Tongue (tissue), 2 donors: ENCODE data around the gene ZNF716. TPM values are rescaled to one million over a fixed set of nuclear protein-coding genes. Genes with fewer than 3 reads are reported as not detected.
"Not testable (repeated sequence)": the region's sequence is repeated elsewhere in the genome, so short reads cannot be mapped to it uniquely, and the experiment has no call there.

Experiments used
- DNase-seq: peaks from one replicate; pipeline ENCODE4 v3.0.0-alpha.2; 2015
- total RNA-seq: library from RNA; depleted of rRNA; stranded (reverse); fragments of >200 nt; gene quantifications from one replicate; pipeline ENCODE4 v1.2.3, GENCODE V29; 2014

Gene ZNF716
- not detected for total RNA-seq

- no peak for DNase-seq
Observed at GRCh38 chr7:57449904-57450303, at the start of gene ZNF716. TSS of gene ZNF716 (plus strand) at chr7:57450177. CDS start at chr7:57450289, 112 bp downstream.

GRCh38 chr7:57400531-57401155 lies 49.3 kb upstream of the ZNF716 start:
- DNase-seq: no peak

- DNase-seq: not testable (repeated sequence)
Observed at GRCh38 chr7:57403051-57403450, 46.9 kb upstream of the ZNF716 start.

GRCh38 chr7:57403601-57404342 lies 46.2 kb upstream of the ZNF716 start:
- DNase-seq: no peak

GRCh38 chr7:57404343-57404966 lies 45.5 kb upstream of the ZNF716 start:
- DNase-seq: no peak

GRCh38 chr7:57404967-57405421 lies 45.0 kb upstream of the ZNF716 start:
- no peak for DNase-seq

GRCh38 chr7:57407125-57407524 lies 42.9 kb upstream of the ZNF716 start:
- no peak for DNase-seq

GRCh38 chr7:57412168-57412567 lies 37.8 kb upstream of the ZNF716 start:
- no peak for DNase-seq

GRCh38 chr7:57412618-57413017 lies 37.4 kb upstream of the ZNF716 start:
- no peak for DNase-seq

GRCh38 chr7:57413529-57414398 lies 36.2 kb upstream of the ZNF716 start:
- DNase-seq: no peak

GRCh38 chr7:57414415-57414814 lies 35.6 kb upstream of the ZNF716 start:
- no peak for DNase-seq

- DNase-seq: no peak
Observed at GRCh38 chr7:57414852-57415251, 35.1 kb upstream of the ZNF716 start.

GRCh38 chr7:57415326-57415725 lies 34.7 kb upstream of the ZNF716 start:
- DNase-seq: no peak

GRCh38 chr7:57415730-57416129 lies 34.2 kb upstream of the ZNF716 start:
- DNase-seq: no peak

GRCh38 chr7:57416601-57417358 lies 33.2 kb upstream of the ZNF716 start:
- DNase-seq: no peak

GRCh38 chr7:57417736-57418135 lies 32.2 kb upstream of the ZNF716 start:
- no peak for DNase-seq

- no peak for DNase-seq
Observed at GRCh38 chr7:57423768-57424167, 26.2 kb upstream of the ZNF716 start.

- DNase-seq: no peak
Observed at GRCh38 chr7:57424515-57425238, 25.3 kb upstream of the ZNF716 start.

GRCh38 chr7:57425239-57425944 lies 24.6 kb upstream of the ZNF716 start:
- no peak for DNase-seq

GRCh38 chr7:57425969-57426628 lies 23.9 kb upstream of the ZNF716 start:
- DNase-seq: no peak
